Neural cell (in vitro differentiated cells): ENCODE data around the gene PRSS37. TPM values are rescaled to one million over a fixed set of nuclear protein-coding genes. Genes with fewer than 3 reads are reported as not detected.

ENCODE experiments used
- H2AFZ ChIP-seq: fragments of 200-600, 300-800 bp; sonication (generic), shearing (Covaris generic); 2 replicates; pipeline ENCODE4 v1.6.0; 2014; ENCODE audit warnings: low read depth, mild to moderate bottlenecking, antibody characterized with exemption, low read length, moderate library complexity
- H3F3A ChIP-seq: fragments of 200-600 bp; shearing (Covaris generic); 2 replicates; pipeline ENCODE4 v1.6.1; 2016; ENCODE audit warnings: mild to moderate bottlenecking, moderate library complexity, mixed read lengths, antibody characterized with exemption, low read length; ENCODE audit not compliant: insufficient read depth, poor library complexity, severe bottlenecking
- H3K27ac ChIP-seq: fragments of 200-600, 300-800 bp; sonication (generic), shearing (Covaris generic); 2 replicates; pipeline ENCODE4 v1.5.1; 2014; ENCODE audit warnings: mild to moderate bottlenecking, low read length, moderate library complexity
- H3K27me3 ChIP-seq: fragments of 300-800, 200-600 bp; sonication (generic), shearing (Covaris generic); 2 replicates; pipeline ENCODE4 v1.6.0; 2014; ENCODE audit warnings: mild to moderate bottlenecking, low read depth, low read length, moderate library complexity; ENCODE audit not compliant: insufficient read depth
- H3K36me3 ChIP-seq: fragments of 300-800, 200-600 bp; sonication (generic), shearing (Covaris generic); 2 replicates; pipeline ENCODE4 v1.5.1; 2014; ENCODE audit warnings: mild to moderate bottlenecking, antibody characterized with exemption, low read length, moderate library complexity; ENCODE audit not compliant: insufficient read depth
- H3K4me2 ChIP-seq: fragments of 300-800, 200-600 bp; sonication (generic), shearing (Covaris generic); 2 replicates; pipeline ENCODE4 v1.6.0; 2014; ENCODE audit warnings: mild to moderate bottlenecking, low read length
- H3K4me3 ChIP-seq: fragments of 300-800, 200-600 bp; sonication (generic), shearing (Covaris generic); 2 replicates; pipeline ENCODE4 v1.5.1; 2014; ENCODE audit warnings: mild to moderate bottlenecking, low read length, moderate library complexity
- H3K79me2 ChIP-seq: fragments of 200-600 bp; shearing (Covaris generic); replicated peaks from 2 replicates; pipeline ENCODE4 v1.6.0; 2014; ENCODE audit warnings: mild to moderate bottlenecking, low read length, moderate library complexity; ENCODE audit not compliant: insufficient read depth
- H3K9ac ChIP-seq: fragments of 300-800, 200-600 bp; sonication (generic), shearing (Covaris generic); 2 replicates; pipeline ENCODE4 v1.6.1; 2016; ENCODE audit warnings: mild to moderate bottlenecking, low read length, mixed read lengths
- H3K9me2 ChIP-seq: fragments of 200-600 bp; shearing (Covaris generic); 2 replicates; pipeline ENCODE4 v1.6.1; 2016; ENCODE audit warnings: mild to moderate bottlenecking, low read length, mixed read lengths; ENCODE audit not compliant: insufficient read depth
- H3K9me3 ChIP-seq: fragments of 200-600, 300-800 bp; sonication (generic), shearing (Covaris generic); 2 replicates; pipeline ENCODE4 v1.6.1; 2016; ENCODE audit warnings: mild to moderate bottlenecking, mixed run types, low read length, moderate library complexity, mixed read lengths
- H4K20me1 ChIP-seq: fragments of 200-600 bp; shearing (Covaris generic); 2 replicates; pipeline ENCODE4 v1.6.1; 2016; ENCODE audit warnings: mild to moderate bottlenecking, mixed run types; ENCODE audit not compliant: insufficient read depth
- CTCF ChIP-seq: fragments of 450-650 bp; IDR thresholded peaks from 2 replicates; pipeline ENCODE4 v1.5.1; 2014; ENCODE audit warnings: antibody characterized with exemption, mild to moderate bottlenecking, moderate library complexity; ENCODE audit not compliant: poor library complexity, severe bottlenecking
- EP300 ChIP-seq: fragments of 450-650 bp; conservative IDR thresholded peaks from 2 replicates; pipeline ENCODE4 v1.6.1; 2014; ENCODE audit warnings: antibody characterized with exemption, mild to moderate bottlenecking, moderate library complexity; ENCODE audit not compliant: poor library complexity, severe bottlenecking
- EZH2 ChIP-seq: fragments of 200-600, 300-800 bp; shearing (Covaris generic), sonication (generic); IDR thresholded peaks from 2 replicates; pipeline ENCODE4 v1.6.1; 2014; ENCODE audit warnings: antibody characterized with exemption, low read length, borderline replicate concordance, mild to moderate bottlenecking; ENCODE audit not compliant: insufficient read depth, poor library complexity, severe bottlenecking
- MXI1 ChIP-seq: fragments of 450-650 bp; conservative IDR thresholded peaks from 2 replicates; pipeline ENCODE4 v1.6.1; 2014; ENCODE audit warnings: antibody characterized with exemption, mild to moderate bottlenecking; ENCODE audit not compliant: poor library complexity, severe bottlenecking
- POLR2AphosphoS5 ChIP-seq: IDR thresholded peaks from 2 replicates; pipeline ENCODE4 v1.6.1; 2012
- RAD21 ChIP-seq: fragments of 450-650 bp; conservative IDR thresholded peaks from 2 replicates; pipeline ENCODE4 v1.6.1; 2014; ENCODE audit warnings: antibody characterized with exemption, mild to moderate bottlenecking, moderate library complexity
- REST ChIP-seq: IDR thresholded peaks from 2 replicates; pipeline ENCODE4 v1.6.1; 2012; ENCODE audit warnings: borderline replicate concordance
- SMC3 ChIP-seq: fragments of 450-650 bp; conservative IDR thresholded peaks from 2 replicates; pipeline ENCODE4 v1.6.1; 2014; ENCODE audit warnings: antibody characterized with exemption, mild to moderate bottlenecking, moderate library complexity; ENCODE audit not compliant: poor library complexity
- TAF1 ChIP-seq: IDR thresholded peaks from 2 replicates; pipeline ENCODE4 v1.6.1; 2012; ENCODE audit warnings: low read depth
- polyA minus RNA-seq: library from RNA; depleted of rRNA, polyadenylated mRNA; stranded (reverse); fragments of >200 nt; gene quantifications from 2 replicates; pipeline ENCODE4 v1.2.3, GENCODE V29; 2014
- polyA plus RNA-seq: library from polyadenylated mRNA; depleted of rRNA; stranded (reverse); fragments of >200 nt; gene quantifications from 2 replicates; pipeline ENCODE4 v1.2.3, GENCODE V29; 2014

Gene PRSS37
- polyA plus RNA-seq (not detected in 2 replicates), polyA minus RNA-seq (not detected in 2 replicates)

- Histone ChIP-seq H3K79me2 (no peaks in the 10 kb centered on the region), H3F3A (no peaks in the 10 kb centered on the region), H3K9me3 (no peaks in the 10 kb centered on the region), H3K27ac (no peak within 1 kb of the TSS), H3K27me3 (no peaks in the 10 kb centered on the region), H3K4me2 (no peak within 1 kb of the TSS), H3K36me3 (no peaks in the 10 kb centered on the region), H4K20me1 (no peaks in the 10 kb centered on the region), H2AFZ (no peak within 1 kb of the TSS), H3K9me2 (no peaks in the 10 kb centered on the region), H3K9ac (no peak within 1 kb of the TSS), H3K4me3 (no peak within 1 kb of the TSS)
- no peak for TF ChIP-seq TAF1
- no peak for TF ChIP-seq EZH2
- no peak for TF ChIP-seq REST
- no peak for TF ChIP-seq MXI1
- no peak for TF ChIP-seq CTCF
- no peak for TF ChIP-seq POLR2AphosphoS5
- no peak for TF ChIP-seq SMC3
- TF ChIP-seq RAD21: no peak
- no peak for TF ChIP-seq EP300
These were observed at the start of gene PRSS37 for GRCh38 chr7:141841385-141841784. Gene PRSS37 (minus strand): TSS chr7:141841485. CDS start chr7:141841049, 436 bp downstream.

GRCh38 chr7:141889321-141889720 is 48.0 kb upstream of the PRSS37 start:
- Histone ChIP-seq H3K27me3 (no peaks in the 10 kb centered on the region), H3K9me3 (no peaks in the 10 kb centered on the region), H3K4me2 (no peak overlapping the region), H3F3A (no peaks in the 10 kb centered on the region), H3K9ac (no peak overlapping the region), H3K9me2 (no peaks in the 10 kb centered on the region), H3K27ac (no peak overlapping the region), H3K4me3 (no peak overlapping the region), H3K36me3 (no peaks in the 10 kb centered on the region), H2AFZ (no peak overlapping the region), H3K79me2 (no peaks in the 10 kb centered on the region), H4K20me1 (no peaks in the 10 kb centered on the region)
- TF ChIP-seq EP300 (no peak), REST (no peak), POLR2AphosphoS5 (no peak), TAF1 (no peak), RAD21 (no peak), EZH2 (no peak), SMC3 (no peak), CTCF (no peak), MXI1 (no peak)
